Astrocyte (in vitro differentiated cells and primary cell): Measurements from ENCODE around the gene XKR8. TPM values are rescaled to one million over a fixed set of nuclear protein-coding genes. Genes with fewer than 3 reads are reported as not detected.
A peak's percentile ranks its signal among the peaks of the same experiment; 100 is the strongest.

Experiments
- DNase-seq: peaks from one replicate; pipeline ENCODE4 v3.0.0-alpha.2; 2010; ENCODE audit warnings: low read depth
- FAIRE-seq: peaks from 2 replicates; lab custom pipeline; 2011; peaks lifted over from hg19 to GRCh38; lab: Jason Lieb, UNC
- H2AFZ ChIP-seq: 2 replicates; pipeline ENCODE4 v1.6.0; 2012; ENCODE audit warnings: low read depth, low read length, inconsistent platforms
- H3K27ac ChIP-seq: 2 replicates; pipeline ENCODE4 v1.5.1; 2011; ENCODE audit warnings: low read depth, low read length, inconsistent platforms
- H3K27me3 ChIP-seq: 2 replicates; pipeline ENCODE4 v1.6.0; 2011; ENCODE audit warnings: low read length, inconsistent platforms; ENCODE audit not compliant: insufficient read depth
- H3K36me3 ChIP-seq: 2 replicates; pipeline ENCODE4 v1.5.1; 2011; ENCODE audit warnings: low read length, inconsistent platforms; ENCODE audit not compliant: insufficient read depth
- H3K4me1 ChIP-seq: 2 replicates; pipeline ENCODE4 v1.5.1; 2011; ENCODE audit warnings: low read length, inconsistent platforms; ENCODE audit not compliant: insufficient read depth
- H3K4me2 ChIP-seq: 2 replicates; pipeline ENCODE4 v1.6.0; 2012; ENCODE audit warnings: low read length, inconsistent platforms
- H3K4me3 ChIP-seq: 2 replicates; pipeline ENCODE4 v1.5.1; 2011; ENCODE audit warnings: low read depth, mild to moderate bottlenecking, low read length, inconsistent platforms; ENCODE audit not compliant: insufficient read depth
- H3K79me2 ChIP-seq: 2 replicates; pipeline ENCODE4 v1.6.0; 2012; ENCODE audit warnings: mild to moderate bottlenecking, low read length, inconsistent platforms; ENCODE audit not compliant: insufficient read depth
- H3K9ac ChIP-seq: 2 replicates; pipeline ENCODE4 v1.6.0; 2012; ENCODE audit warnings: mild to moderate bottlenecking, low read length, inconsistent platforms
- H3K9me3 ChIP-seq: 2 replicates; pipeline ENCODE4 v1.5.1; 2012; ENCODE audit warnings: low read depth, mild to moderate bottlenecking, low read length, inconsistent platforms; ENCODE audit not compliant: insufficient read depth
- H4K20me1 ChIP-seq: 2 replicates; pipeline ENCODE4 v1.6.0; 2012; ENCODE audit warnings: low read length, inconsistent platforms; ENCODE audit not compliant: insufficient read depth
- H3K27ac Mint-ChIP-seq: one replicate; pipeline ENCODE4 v1.8.0; 2021; ENCODE audit warnings: mild to moderate bottlenecking, mixed read lengths; ENCODE audit not compliant: unreplicated experiment
- H3K27me3 Mint-ChIP-seq: one replicate; pipeline ENCODE4 v1.8.0; 2021; ENCODE audit warnings: low read depth, mixed read lengths; ENCODE audit not compliant: unreplicated experiment
- H3K36me3 Mint-ChIP-seq: one replicate; pipeline ENCODE4 v1.8.0; 2021; ENCODE audit warnings: low read depth, mixed read lengths; ENCODE audit not compliant: unreplicated experiment
- H3K4me1 Mint-ChIP-seq: one replicate; pipeline ENCODE4 v1.8.0; 2021; ENCODE audit warnings: low read depth, mixed read lengths; ENCODE audit not compliant: unreplicated experiment
- H3K4me3 Mint-ChIP-seq: one replicate; pipeline ENCODE4 v1.8.0; 2021; ENCODE audit warnings: mild to moderate bottlenecking, moderate library complexity, mixed read lengths; ENCODE audit not compliant: unreplicated experiment
- H3K9me3 Mint-ChIP-seq: one replicate; pipeline ENCODE4 v1.8.0; 2021; ENCODE audit warnings: mild to moderate bottlenecking, mixed read lengths; ENCODE audit not compliant: unreplicated experiment
- EZH2 ChIP-seq: IDR thresholded peaks from 2 replicates; pipeline ENCODE4 v1.6.1; 2012; ENCODE audit warnings: mild to moderate bottlenecking, low read length, inconsistent platforms; ENCODE audit not compliant: insufficient read depth
- total RNA-seq: library from RNA; stranded (reverse); gene quantifications from 2 replicates; pipeline ENCODE4 v1.2.1, GENCODE V29; 2021
- TF ChIP-seq, protein P1 (sequence below): IDR thresholded peaks from 2 replicates; pipeline ENCODE4 v1.5.1; 2011; ENCODE audit warnings: low read depth, mild to moderate bottlenecking, inconsistent platforms, low read length, moderate library complexity; ENCODE audit not compliant: insufficient read depth

Gene XKR8
- total RNA-seq, 1 donor from 2014 or later: 11.3 TPM

DNA sequence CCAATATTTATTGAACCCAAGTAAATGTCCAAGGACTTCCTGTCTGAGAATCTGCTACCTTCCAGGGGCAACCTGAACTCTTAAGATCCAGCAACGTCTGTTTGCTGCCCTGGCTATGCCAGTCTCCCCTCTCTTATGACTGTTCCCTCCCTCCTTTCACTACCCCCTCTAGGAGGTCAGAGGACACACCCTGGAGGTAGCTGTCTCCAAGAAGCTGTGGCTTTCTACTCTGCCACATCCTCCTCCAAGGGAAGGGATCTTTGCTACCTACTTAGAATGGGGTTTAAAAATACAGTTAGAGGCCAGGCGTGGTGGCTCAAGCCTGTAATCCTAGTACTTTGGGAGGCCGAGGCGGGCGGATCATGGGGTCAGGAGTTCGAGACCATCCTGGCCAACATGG lies 28.6 kb upstream of the XKR8 start:
- H3K27ac ChIP-seq: no peak overlapping the region
- H3K27me3 ChIP-seq: peaks cover 12% of the 10 kb centered on the region
- no peaks in the 10 kb centered on the region for H3K4me1 ChIP-seq
- no peaks in the 10 kb centered on the region for H3K9me3 ChIP-seq
- no peaks in the 10 kb centered on the region for H3K36me3 Mint-ChIP-seq
- H3K4me1 Mint-ChIP-seq: peaks cover 9% of the 10 kb centered on the region
- H3K79me2 ChIP-seq: no peaks in the 10 kb centered on the region
- TF ChIP-seq, protein P1, sequence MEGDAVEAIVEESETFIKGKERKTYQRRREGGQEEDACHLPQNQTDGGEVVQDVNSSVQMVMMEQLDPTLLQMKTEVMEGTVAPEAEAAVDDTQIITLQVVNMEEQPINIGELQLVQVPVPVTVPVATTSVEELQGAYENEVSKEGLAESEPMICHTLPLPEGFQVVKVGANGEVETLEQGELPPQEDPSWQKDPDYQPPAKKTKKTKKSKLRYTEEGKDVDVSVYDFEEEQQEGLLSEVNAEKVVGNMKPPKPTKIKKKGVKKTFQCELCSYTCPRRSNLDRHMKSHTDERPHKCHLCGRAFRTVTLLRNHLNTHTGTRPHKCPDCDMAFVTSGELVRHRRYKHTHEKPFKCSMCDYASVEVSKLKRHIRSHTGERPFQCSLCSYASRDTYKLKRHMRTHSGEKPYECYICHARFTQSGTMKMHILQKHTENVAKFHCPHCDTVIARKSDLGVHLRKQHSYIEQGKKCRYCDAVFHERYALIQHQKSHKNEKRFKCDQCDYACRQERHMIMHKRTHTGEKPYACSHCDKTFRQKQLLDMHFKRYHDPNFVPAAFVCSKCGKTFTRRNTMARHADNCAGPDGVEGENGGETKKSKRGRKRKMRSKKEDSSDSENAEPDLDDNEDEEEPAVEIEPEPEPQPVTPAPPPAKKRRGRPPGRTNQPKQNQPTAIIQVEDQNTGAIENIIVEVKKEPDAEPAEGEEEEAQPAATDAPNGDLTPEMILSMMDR: no peak
- no peak for TF ChIP-seq EZH2
- H3K4me2 ChIP-seq: no peak overlapping the region
- no peaks in the 10 kb centered on the region for H4K20me1 ChIP-seq
- DNase-seq (no peak), FAIRE-seq (no peak)
- no peak overlapping the region for H2AFZ ChIP-seq
- H3K4me3 ChIP-seq: no peak overlapping the region
- no peak overlapping the region for H3K9ac ChIP-seq
- H3K36me3 ChIP-seq: no peaks in the 10 kb centered on the region
- H3K4me3 Mint-ChIP-seq: no peak overlapping the region
- H3K27ac Mint-ChIP-seq: no peak overlapping the region
- H3K9me3 Mint-ChIP-seq: no peaks in the 10 kb centered on the region
- H3K27me3 Mint-ChIP-seq: peaks cover 15% of the 10 kb centered on the region

DNA sequence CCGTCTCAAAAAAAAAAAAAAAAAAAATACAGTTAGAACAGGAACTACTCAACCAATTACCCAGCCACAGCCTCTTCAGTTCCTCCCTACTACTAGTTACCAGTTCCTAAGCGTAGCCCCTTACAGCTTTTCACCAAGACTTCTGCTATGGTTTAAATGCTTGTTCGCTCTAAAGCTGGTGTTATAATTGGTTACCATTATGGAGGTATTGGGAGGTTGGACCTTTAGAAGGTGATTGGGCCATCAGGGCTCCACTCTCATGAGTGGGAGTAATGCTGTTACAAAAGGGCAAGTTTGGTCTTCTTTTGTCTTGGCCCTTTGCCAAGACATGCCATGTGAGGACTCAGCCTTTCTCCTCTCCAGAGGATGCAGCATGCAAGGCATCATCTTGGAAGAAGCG lies 28.0 kb upstream of the XKR8 start:
- H3K36me3 Mint-ChIP-seq: no peaks in the 10 kb centered on the region
- no peak for FAIRE-seq
- H3K4me1 Mint-ChIP-seq: peaks cover 9% of the 10 kb centered on the region
- no peaks in the 10 kb centered on the region for H3K4me1 ChIP-seq
- H3K4me2 ChIP-seq: no peak overlapping the region
- H3K9ac ChIP-seq: no peak overlapping the region
- no peak overlapping the region for H2AFZ ChIP-seq
- H3K27ac Mint-ChIP-seq: no peak overlapping the region
- no peaks in the 10 kb centered on the region for H3K9me3 ChIP-seq
- H3K27me3 Mint-ChIP-seq: peaks cover 11% of the 10 kb centered on the region
- no peak for DNase-seq
- no peaks in the 10 kb centered on the region for H3K36me3 ChIP-seq
- H3K9me3 Mint-ChIP-seq: no peaks in the 10 kb centered on the region
- no peak for TF ChIP-seq EZH2
- TF ChIP-seq, protein P1: no peak
- no peak overlapping the region for H3K4me3 ChIP-seq
- no peaks in the 10 kb centered on the region for H3K79me2 ChIP-seq
- H3K4me3 Mint-ChIP-seq: peak overlapping the region; percentile 22
- H3K27me3 ChIP-seq: peaks cover 12% of the 10 kb centered on the region
- H3K27ac ChIP-seq: no peak overlapping the region
- H4K20me1 ChIP-seq: no peaks in the 10 kb centered on the region

DNA sequence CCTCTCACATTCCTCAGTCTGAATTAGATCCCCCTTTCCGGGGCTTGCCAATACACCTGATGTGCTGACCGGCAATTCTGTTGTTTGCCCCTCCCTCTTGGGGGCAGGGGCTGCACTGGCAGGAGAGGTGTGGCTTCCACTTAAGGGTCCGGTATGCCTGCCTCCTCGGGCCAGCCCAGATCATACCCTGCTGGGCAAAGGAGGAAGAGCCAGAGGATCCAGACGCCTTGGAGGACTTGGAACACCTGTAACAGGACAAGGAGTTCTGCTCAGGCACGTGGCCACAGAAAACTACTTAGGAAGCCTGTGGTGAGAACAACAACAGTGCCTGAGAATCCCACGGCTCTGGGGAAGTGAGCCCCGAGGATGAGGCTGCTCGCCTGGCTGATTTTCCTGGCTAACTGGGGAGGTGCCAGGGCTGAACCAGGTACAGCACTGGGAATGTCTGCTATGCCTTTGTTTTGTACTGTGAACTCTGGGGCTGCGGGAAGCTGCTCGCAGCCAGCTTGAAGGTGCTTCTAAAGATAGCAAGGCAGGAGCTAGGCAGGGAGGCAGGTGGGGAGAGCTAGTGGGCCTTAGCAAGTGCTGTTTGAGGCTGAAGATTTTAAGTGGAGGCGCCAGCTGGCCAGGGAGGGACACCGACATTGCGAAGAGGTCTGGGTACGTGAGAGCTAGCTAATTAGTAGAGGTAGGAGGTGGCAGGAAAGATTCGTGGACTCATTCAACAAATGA lies 24.8 kb upstream of the XKR8 start, which contains the start of gene SMPDL3B:
TSS of gene SMPDL3B (plus strand) at position 183 of the 732 bp plus-strand sequence. CDS start at position 367, 184 bp downstream.
- Mint-ChIP-seq H3K27ac (no peak within 1 kb of the TSS), H3K4me1 (peaks cover 13% of the 10 kb centered on the region), H3K9me3 (no peaks in the 10 kb centered on the region), H3K4me3 (peak within 1 kb of the TSS; percentile 31), H3K27me3 (peaks cover 19% of the 10 kb centered on the region), H3K36me3 (no peaks in the 10 kb centered on the region)
- Histone ChIP-seq H2AFZ (peak within 1 kb of the TSS; percentile 22), H3K4me2 (peak within 1 kb of the TSS; percentile 46), H3K27ac (no peak within 1 kb of the TSS), H4K20me1 (no peaks in the 10 kb centered on the region), H3K9ac (no peak within 1 kb of the TSS), H3K4me1 (peaks cover 3% of the 10 kb centered on the region), H3K9me3 (no peaks in the 10 kb centered on the region), H3K79me2 (no peaks in the 10 kb centered on the region), H3K4me3 (no peak within 1 kb of the TSS), H3K36me3 (no peaks in the 10 kb centered on the region), H3K27me3 (peaks cover 21% of the 10 kb centered on the region)
- DNase-seq (peak; percentile 1), FAIRE-seq (no peak)
- no peak for TF ChIP-seq EZH2
- TF ChIP-seq, protein P1: no peak
